Fibroblast of lung (primary cell): Measurements from ENCODE around the gene SEMA4C.

Experiments used
- EZH2 ChIP-seq: IDR thresholded peaks from 2 replicates; pipeline ENCODE4 v1.5.1; 2012; ENCODE audit warnings: low read length, control low read depth, mild to moderate bottlenecking; ENCODE audit errors: missing control alignments
- TF ChIP-seq, protein P1 (sequence below), 2 donors: IDR thresholded peaks in 1 of 2; conservative IDR thresholded peaks in 1 of 2; 1 replicate in 1 of 2; 2 replicates in 1 of 2; pipeline ENCODE4 v1.5.1; 2011 to 2012; ENCODE audit warnings: low read length in 2 of 2, control low read depth in 1 of 2, inconsistent platforms in 1 of 2, low read depth in 1 of 2, mild to moderate bottlenecking in 1 of 2

DNA sequence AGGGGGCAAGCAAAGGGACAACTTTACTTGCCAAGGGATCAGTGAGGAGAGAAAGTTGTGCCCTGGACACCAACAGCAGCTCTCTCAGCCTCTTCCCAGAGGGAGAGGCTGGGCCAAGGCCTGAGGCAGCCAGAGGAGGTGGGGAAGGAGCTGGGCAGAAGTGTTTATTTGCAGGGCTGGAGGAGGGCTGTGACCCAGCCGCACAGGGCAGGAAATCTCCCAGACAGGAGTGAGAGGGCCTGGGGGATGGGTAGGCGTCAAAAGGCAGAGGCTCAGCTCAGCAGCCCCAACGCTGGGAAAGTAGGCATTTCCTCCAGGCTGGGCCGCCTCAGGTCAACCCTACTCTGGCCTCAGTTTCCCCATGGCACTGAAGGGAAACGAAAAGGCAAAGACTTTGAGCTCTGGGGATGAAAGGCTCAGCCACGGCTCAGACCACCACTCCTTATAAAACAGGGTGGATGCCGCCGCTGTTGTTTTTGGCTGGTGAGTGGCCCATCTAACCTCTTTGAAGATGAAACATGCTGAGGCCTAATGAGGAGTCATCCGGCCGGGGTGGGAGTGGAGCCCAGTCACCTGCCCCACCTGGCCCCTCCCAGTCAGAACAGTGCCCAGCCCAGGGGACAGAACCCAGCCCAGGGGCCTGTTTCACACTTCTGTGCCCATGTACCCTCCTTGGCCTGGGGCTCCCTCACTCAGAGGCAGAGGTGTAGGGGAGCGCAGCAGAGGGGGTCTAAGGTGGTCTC is 21.9 kb upstream of the SEMA4C start:
- TF ChIP-seq, protein P1, sequence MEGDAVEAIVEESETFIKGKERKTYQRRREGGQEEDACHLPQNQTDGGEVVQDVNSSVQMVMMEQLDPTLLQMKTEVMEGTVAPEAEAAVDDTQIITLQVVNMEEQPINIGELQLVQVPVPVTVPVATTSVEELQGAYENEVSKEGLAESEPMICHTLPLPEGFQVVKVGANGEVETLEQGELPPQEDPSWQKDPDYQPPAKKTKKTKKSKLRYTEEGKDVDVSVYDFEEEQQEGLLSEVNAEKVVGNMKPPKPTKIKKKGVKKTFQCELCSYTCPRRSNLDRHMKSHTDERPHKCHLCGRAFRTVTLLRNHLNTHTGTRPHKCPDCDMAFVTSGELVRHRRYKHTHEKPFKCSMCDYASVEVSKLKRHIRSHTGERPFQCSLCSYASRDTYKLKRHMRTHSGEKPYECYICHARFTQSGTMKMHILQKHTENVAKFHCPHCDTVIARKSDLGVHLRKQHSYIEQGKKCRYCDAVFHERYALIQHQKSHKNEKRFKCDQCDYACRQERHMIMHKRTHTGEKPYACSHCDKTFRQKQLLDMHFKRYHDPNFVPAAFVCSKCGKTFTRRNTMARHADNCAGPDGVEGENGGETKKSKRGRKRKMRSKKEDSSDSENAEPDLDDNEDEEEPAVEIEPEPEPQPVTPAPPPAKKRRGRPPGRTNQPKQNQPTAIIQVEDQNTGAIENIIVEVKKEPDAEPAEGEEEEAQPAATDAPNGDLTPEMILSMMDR (conservative IDR thresholded peaks at IDR 0.05 in 1 of 2, IDR thresholded peaks at IDR 0.05 in 1 of 2; ENCODE audit: low read depth in 1 of 2, low read length in 2 of 2) = no peak
- no peak for TF ChIP-seq EZH2
